Measurements from ENCODE around the gene TIMM21.

TIMM21 gene

DNA sequence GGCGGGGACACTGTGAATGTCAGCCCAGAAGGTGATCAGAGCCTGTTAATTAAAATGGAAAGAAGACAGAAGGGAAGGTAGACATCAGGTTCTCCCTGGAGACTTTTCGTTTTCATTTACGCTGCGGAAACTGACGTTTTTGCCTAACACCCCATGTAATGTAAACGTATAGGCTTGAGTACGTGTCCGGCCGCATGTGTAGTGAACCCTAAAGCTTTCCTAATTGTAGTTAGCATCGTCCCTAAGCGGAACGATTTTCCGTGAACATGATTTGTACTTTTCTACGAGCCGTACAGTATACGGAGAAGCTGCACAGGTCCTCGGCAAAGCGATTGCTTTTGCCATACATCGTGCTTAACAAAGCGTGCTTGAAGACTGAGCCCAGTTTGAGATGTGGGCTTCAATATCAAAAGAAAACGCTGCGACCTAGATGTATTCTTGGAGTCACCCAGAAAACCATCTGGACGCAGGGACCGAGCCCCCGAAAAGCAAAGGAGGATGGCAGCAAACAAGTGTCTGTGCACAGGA is 284 bp downstream of the TIMM21 start:
- DNase-seq, result no peak

DNA sequence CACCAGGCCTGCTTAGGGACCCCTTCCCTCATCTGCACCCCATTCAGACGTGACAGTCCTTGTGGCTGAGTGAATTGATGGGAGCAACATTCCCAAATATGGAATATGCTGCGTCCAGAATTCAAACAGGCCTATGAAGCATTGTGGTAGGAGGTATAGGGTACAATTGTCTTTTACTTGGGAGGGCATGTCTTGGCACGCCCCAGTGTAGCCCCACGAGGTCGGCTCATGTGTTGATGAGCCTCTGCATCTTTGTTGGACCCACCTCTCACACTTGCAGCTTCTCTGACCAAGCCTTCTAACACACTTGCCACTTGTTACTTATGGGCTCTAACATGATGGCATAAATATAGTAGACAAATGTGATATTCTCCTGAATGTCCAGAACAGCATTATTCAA is 1.6 kb downstream of the TIMM21 start:
- DNase-seq, result no peak

DNA sequence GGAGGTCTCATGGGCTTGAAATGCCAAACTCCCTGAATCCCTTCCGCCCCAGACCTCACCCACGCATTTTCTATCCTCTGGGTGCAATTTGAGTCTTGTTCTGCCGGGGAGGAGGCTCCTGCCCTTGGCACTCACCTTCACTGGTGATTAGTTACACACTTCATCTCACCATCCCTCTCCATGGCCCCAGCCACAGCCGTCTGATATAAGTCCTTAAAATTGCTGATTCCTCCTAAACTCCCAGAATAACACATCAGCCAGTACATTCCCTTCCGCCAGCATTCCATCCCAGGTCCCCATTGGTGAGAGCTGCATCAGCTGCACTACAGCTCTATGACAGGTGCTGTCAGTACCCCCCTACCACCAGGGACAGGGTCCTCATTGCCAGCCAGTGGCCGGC is 3.9 kb downstream of the TIMM21 start:
- DNase-seq, result no peak

DNA sequence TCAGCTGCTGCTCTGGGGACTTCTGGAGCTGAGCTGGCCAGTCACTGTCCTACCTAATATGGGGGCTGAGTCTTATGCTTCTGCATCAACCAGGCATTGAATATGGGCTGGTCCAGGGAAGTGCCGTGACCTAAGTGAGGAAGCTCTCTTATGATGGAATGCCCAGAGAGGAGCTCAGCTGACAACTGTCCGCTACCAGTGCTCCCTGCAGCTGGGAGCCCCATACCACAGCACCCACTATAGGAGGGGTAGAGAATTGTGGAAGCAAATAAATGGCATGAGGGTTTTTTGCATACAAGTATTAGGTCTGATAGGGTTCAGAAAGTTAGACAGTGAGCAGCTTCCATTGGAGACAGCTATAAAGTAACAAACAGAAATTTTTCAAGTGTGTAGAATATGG is 4.5 kb downstream of the TIMM21 start:
- no peak for DNase-seq

DNA sequence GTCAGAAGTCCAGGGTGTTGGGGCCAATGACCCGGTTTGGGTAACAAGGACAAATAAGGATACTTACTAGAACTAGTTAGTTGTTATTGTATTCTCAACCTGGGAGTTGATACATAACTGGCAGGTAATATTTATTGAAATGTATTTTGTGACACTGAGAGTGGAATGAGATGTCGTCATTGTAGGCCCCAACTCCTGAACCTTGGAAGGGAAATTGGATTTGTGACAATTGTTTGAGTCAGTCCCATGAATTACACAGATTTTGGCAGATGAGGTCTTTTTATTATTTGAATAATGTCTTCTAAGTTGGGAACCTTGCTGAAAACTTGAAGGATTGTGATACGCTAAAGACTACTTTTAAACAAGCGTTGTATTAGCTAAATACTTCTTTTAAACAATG is 5.1 kb downstream of the TIMM21 start:
- DNase-seq, result no peak

DNA sequence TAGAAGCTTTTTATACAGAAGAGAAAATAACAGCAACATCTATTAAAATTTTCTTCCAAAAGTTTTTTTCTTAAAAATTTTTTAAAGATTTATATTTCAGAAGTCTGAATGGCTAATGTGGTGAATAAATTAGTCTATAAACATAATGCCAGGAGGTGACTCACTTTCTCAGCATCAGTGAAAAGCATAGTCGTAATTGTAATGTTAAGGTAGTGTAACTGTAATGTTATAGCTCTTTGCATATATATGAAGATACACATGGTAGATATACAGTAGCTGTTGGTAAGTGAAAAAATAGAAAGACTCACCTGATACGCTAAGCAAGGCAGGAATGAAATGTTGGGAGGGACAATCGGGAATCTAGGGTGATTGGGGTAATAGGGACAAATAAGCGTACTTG is 5.5 kb downstream of the TIMM21 start:
- DNase-seq, result no peak

DNA sequence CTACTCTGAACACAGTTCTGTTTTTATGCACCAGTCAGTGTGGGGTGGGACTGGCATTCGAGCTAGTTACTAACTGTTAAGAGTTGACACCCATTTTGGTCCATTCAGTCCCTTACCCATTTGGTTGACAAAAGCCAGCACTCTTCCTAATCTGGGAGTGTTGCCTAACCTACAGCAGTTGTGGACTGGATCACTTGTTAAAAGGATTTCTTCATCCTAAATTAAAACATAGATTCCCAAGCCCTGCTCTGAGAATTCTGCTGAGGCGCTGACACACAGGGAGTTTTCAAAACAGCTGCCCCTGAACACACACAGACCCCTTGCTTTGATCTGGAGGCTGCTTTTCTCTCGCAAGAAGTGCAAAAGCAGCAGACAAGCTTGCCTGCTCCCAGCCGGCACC is 6.4 kb downstream of the TIMM21 start:
- no peak for DNase-seq

DNA sequence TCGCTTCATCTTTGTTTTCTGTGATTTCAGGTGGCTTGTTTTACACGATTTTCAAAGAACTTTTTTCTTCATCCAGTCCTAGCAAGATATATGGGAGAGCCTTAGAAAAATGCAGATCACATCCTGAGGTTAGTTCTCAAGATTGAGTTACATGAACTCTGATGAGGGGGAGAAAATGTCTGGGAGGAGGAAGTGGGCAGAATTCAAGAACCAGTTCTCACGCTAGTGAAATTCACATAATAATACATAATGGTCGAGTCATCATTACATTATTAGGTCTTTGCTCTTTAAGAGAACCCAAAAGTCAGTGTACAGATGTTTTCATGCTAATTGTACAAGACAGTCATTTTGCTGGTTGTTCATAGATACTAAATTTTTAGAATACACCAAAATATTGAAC is 7.0 kb downstream of the TIMM21 start:
- DNase-seq, result no peak

DNA sequence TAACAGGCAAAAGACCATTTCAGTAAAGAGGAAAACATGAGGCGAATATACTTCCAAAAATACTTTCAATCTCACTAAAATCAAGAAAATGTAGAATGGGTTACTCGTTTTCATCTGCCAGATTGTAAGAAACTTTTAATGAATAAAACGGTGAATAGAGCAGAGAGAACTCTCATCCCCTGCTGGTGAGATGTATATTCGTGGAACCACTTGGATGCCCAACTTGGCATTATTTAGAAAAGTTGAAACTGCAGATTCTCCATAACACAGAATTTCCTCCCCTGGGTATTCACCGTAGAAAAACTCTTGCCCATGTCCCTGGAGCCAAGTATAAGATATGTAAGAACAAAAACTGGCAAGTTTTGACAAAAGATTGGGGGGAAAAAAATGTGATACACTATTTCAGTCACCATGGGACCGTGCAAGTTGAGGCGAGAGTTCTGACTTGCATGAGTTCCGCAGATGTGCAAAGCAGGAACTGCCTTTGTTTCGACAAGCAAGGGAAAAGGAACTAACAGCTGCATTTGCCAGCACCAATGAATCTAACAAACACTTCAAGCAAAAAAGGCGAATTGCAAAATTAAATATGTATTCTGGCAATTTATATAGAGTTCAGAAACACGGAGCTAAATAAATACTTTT is 14.8 kb downstream of the TIMM21 start:
- no peak for DNase-seq

DNA sequence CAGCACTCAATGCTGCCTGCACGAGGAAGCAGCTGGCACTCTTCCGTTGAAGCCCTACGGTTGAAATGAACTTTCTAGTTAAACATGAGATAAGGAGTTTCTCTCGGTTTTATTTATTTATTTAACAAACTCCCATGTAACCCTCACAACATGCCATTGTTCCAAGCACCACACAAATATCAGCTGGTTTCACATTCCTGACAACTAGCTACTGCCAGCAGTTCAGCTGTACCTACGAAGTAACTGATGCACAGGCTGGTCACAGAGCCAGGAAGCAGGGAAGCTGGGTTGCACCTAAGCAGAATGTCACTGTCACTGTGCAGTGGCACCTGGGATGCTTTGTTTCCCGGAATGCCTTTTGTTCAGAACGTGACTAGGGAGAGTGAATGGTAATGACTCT is 18.1 kb downstream of the TIMM21 start:
- no peak for DNase-seq

DNA sequence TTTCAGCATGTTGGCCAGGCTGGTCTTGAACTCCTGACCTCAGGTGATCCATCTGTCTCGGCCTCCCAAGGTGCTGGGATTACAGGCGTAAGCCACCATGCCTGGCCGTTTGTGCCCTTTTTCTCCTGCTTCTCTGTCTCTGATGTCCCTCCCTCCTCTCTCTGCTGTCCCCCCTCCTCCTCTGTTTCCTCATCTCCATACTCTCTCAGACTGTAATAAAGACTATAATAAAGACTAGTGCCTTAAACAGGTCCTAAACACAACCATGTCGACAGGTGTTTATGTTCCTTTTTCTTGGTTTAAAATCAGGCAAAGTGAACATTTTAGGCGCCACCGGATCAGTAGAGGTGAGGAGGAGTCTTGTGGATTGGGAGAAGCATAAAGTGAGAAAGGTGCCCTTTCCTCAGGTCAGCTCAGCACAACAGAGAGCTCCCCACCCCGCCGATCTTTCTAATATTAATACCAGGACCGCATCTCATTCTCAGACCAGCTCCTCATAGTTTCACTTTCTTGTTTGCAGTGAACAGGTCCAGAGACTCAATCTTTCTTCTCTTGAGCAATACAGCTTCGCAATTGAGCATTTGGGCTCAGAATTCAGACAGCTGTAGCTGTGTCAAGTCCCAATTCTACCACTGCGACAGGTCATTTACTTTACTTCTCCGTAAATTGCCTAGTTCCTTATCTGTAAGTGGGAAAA is 23.7 kb downstream of the TIMM21 start:
- no peak for DNase-seq

DNA sequence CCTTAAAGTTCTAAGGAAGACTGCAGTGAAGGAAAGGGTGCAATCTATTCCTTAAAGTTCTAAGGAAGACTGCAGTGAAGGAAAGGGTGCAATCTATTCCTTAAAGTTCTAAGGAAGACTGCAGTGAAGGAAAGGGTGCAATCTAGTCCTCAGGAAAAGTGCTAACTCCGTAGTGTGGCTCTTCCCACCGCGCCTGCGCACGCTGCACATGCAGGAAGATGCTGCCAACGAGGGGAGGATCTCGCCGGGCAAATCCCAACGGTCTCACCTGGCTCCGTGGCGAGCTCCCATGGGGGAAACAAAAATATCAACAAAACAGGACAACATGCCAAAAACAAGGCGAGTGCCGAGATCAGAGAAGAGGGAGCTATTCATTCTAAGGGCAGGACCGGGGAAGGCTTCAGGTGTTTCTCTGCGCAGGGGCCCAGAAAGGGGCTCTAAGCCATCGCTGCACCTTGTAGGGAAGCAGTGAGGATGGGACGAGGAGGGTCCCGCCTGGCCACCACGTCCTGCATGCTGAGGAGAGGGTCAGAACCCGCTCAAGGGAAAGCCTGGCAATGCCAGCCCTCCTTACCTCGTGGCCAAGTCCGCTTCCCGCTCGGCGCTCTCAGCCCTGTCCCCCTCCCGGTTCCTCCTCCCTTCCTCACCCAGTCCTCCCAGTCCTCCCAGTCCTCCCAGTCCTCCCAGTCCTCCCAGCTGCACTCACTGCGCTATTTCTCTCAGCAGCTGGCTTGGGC is 24.5 kb downstream of the TIMM21 start:
- no peak for DNase-seq

DNA sequence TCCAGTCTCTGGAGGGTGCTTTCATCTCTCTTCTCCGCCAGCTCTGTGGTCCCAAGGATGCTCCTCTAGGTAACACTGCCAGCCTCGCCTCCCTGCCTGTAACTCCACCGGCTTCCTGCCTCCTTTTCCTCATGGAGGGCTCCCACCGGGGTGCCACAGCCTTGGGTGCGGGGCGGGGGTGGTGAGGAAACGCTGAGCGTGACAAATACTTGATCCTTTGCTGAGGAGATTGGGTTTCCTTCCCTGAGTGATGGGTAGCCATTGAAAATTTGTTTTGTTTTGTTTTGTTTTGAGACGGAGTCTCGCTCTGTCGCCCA is 25.1 kb downstream of the TIMM21 start:
- DNase-seq, result no peak

DNA sequence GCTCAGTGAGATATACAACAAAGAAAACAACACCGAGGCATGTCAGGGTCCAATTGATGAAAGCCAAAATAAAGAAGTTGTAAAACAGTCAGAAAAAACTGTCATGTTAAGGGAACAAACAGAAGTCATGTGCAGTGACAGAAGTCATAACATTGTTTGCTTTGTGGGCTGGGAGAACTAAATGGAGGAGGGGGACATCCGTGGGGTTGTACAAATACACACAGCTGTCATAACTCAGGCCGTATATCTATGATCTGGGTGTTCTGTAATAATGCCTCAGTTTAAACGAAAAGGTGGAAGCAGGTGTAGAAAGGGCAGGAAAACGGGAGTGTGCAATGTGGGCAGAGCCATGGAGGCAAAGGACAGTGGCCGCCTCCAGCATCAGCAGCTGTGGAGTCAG is 27.3 kb downstream of the TIMM21 start:
- DNase-seq, result no peak

DNA sequence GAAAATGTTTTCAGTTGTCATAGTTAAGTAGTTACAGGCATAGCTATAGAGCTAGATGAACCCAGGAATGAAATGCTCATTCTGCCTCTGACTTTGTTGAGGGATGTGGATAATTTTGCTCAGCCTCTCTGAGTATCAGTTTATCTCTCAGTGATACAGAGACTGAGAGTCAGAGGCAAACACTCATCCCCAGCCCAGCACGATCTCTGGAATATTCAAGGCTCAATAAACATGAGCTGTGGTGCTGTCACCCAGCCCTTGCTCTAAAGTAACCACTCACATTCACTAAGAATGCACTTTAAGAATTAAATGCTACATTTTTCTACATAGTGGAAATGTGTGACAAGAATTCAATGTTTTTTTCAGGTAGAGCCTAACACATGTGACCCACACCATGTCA is 30.6 kb downstream of the TIMM21 start:
- DNase-seq, result no peak

DNA sequence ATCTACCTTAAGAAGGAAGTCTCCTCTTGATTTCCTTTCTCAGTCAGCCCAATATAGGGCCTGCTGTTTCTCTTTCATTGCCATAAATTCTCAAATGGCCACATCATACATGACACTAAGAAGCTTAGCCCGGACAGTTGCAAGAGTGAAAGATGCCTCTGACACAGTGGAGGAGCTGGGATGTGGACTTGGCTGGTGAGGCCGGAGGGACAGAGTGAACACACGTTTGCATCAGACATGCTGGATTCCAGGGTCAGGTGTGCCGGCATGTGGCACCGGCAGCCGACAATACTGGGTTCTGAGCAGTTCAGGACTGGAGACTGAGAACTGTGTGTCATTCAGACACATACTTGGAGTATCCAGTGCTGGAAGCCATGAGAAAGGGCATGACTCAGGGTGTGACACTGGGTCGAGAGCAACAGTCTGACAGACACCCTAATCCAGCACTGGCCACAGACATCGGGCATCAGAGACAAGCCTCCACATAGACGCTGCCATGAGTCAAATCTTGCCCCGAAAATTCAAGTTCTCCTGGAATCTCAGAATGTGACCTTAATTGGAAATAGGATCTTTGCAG is 31.4 kb downstream of the TIMM21 start:
- DNase-seq, result no peak

DNA sequence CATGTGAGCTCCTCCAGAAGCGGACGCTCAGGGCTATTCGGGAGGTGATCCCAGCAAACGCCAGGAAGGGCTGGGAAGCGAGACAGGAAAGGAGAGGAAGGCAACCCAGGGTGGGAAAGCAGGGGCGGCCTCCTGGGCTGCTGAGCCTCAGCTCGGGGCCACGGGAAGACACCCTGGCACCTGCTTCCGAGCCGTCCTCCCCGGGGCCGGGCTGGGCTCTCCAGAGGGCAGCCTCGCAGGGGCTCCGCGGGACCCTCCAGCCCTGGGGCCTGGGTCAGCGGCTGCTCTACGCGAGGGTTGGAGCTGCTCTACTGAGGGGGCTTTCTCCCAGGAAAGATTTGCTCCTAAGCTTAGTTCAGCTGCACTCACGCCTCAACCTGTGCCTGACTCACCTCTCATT is 34.0 kb downstream of the TIMM21 start:
- no peak for DNase-seq

DNA sequence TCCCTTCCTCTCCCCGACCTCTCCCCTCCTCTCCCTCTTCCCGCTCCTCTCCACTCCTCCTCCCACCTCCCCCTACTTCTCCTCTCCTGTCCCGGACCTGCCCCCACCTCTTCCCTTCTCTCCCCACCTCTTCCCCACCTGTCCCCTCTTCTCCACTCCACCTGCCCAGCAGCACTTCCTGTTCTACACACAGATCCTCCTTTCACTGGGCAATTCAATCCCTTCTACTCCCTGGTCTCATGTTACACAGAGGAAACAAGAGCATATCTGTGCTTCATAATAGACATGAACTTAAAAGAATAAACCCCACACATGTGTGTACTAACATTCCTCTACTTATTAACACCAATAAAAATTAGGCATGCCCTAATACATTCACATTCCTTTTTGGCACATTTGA is 34.8 kb downstream of the TIMM21 start:
- no peak for DNase-seq

DNA sequence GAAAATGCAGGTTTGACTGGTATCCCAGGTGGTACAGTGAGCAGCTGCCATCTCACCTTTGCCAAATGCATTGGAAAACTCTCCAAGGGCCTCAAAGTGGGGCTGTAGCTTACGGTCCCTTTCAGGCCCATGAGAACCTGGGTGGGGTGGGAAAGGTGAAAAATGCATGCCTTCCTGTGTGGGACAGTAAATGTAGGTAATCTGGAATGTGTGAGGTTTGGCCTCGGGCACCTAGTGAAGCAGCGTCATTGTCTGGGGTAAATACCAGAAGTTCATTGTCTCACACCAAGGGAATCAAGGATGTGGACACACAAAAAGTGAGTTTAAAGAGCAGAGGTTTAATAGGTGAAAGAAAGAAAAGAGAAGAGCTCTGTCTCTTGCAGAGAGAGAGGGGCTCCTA is 36.6 kb downstream of the TIMM21 start:
- no peak for DNase-seq

DNA sequence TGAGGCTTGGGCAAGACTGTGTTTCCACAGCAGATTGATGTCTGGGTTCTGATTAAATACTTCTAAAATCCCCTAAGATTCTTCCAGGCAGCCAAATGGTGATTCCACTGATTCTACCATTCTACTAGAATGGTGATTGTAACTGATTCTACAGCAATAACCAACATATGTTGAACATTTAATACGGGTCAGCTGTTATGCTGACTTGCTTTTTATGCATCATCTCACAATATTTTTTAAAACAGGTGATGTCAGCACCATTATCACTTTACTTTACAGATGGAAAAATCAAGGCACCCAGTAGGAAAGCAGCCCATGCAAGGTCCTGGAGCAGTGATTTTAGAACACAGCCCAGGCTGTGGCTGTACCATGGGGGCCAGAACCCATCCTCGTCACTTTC is 37.5 kb downstream of the TIMM21 start:
- DNase-seq, result no peak

DNA sequence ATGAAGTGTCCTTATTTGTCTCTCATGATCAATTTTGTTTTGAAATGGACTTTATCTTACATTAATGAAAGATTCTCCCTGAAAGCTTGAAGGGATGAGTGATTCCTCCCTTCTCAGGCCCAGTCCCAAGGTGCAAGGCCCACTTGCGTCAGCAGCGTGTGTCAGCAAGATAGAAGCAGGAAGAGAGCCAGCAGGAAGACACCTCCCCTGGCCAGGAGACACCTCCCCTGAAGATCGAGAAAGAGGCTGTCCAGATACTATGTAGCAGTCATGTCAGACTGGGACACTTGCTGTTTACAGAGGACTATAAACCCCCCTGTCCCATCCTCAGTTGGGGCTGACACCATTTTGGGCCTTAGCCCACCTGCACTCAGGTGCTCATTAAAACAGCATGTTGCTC is 38.3 kb downstream of the TIMM21 start:
- no peak for DNase-seq

DNA sequence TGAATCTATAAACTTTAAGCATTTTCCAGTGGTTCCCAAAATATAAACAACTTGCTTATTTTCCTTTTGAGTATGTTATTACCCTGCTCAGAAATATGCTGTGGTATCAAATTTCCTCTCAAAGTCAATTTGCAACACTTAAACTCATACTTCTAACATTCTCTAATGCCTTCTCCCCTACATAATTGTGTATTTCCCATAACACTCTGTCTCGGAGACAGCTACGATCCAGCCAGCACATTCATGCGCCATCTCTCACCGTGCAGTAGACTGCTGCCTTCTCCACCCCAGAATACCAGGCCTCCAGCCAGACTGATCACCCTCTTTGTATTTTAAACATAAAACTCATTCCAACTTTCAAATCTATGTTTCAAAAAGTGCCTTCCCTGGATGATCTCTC is 41.8 kb downstream of the TIMM21 start:
- no peak for DNase-seq

DNA sequence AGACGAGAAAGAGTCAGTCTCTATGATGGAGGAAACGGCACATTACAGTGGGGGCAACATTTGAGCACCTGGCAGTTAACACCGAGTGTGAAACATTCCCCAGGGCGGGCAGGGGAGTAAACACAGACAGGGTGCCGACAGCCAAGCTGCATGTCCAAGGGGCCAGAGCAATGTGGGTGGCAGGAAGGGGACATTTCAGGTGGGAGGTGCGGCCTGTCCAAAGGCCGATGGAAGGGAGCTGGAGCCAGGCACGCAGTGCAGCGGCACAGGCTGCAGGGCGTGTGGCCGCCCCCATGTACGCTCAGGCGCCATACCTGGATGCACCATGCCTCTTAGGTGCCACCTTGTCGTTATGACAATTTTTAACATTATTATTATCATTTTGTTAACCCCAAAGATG is 43.3 kb downstream of the TIMM21 start:
- no peak for DNase-seq

DNA sequence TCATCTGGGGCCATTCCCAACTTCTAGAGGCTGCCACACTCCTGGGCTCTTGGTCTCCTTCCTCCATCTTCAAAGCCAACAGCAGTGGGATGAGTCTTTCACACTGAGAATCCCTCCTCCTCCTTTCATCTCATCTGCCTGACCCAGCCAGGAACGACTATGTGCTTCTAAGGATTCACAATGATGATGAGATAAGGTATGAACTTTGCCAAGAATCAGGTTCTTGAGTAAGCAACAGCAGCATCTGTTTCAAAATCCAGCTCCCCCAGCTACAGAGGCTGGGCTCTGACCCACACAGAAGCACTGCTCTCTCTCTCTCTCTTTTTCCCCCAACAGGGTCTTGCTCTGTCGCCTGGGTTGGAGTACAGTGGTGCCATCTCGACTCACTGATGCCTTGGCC is 46.4 kb downstream of the TIMM21 start:
- DNase-seq, result no peak

All from stimulated activated CD4-positive, alpha-beta T cell treated with anti-CD3 and anti-CD28 coated beads, Interleukin-2, amount 100 ng/mL, for 24 hours (primary cell).